NCI-H1092 (cell line): Measurements from ENCODE around the gene IRF3.
A peak's percentile ranks its signal among the peaks of the same experiment; 100 is the strongest.

Experiments used
- DNase-seq: peaks from one replicate; lab custom pipeline; 2025; lab: John Stamatoyannopoulos, UW

IRF3 gene

GRCh38 chr19:49687566-49688316 lies 22.1 kb upstream of the IRF3 start:
- no peak for DNase-seq

GRCh38 chr19:49687150-49687549 lies 21.5 kb upstream of the IRF3 start:
- no peak for DNase-seq

- no peak for DNase-seq
Observed at GRCh38 chr19:49686503-49687088, 20.9 kb upstream of the IRF3 start.

GRCh38 chr19:49685845-49686332 lies 20.2 kb upstream of the IRF3 start:
- no peak for DNase-seq

GRCh38 chr19:49684983-49685553 lies 19.4 kb upstream of the IRF3 start:
- DNase-seq: no peak

- no peak for DNase-seq
Observed at GRCh38 chr19:49684251-49684982, 18.8 kb upstream of the IRF3 start.

GRCh38 chr19:49683814-49684250 lies 18.2 kb upstream of the IRF3 start:
- DNase-seq: no peak

GRCh38 chr19:49682274-49682673 lies 16.6 kb upstream of the IRF3 start:
- DNase-seq: no peak

- no peak for DNase-seq
Observed at GRCh38 chr19:49681830-49682229, 16.2 kb upstream of the IRF3 start.

GRCh38 chr19:49680421-49681351 lies 15.0 kb upstream of the IRF3 start:
- DNase-seq: peak; percentile 77

- DNase-seq: no peak
Observed at GRCh38 chr19:49679771-49680413, 14.2 kb upstream of the IRF3 start.

- DNase-seq: no peak
Observed at GRCh38 chr19:49678985-49679770, 13.5 kb upstream of the IRF3 start.

- peak; percentile 56 for DNase-seq
Observed at GRCh38 chr19:49677901-49678674, 12.4 kb upstream of the IRF3 start.

- DNase-seq: no peak
Observed at GRCh38 chr19:49677231-49677900, 11.7 kb upstream of the IRF3 start, which contains the start of gene PRMT1. TSS of gene PRMT1 (plus strand) at chr19:49677271. CDS start at chr19:49677281, 10 bp downstream.

GRCh38 chr19:49676784-49677230 lies 11.2 kb upstream of the IRF3 start:
- DNase-seq: peak; percentile 98

GRCh38 chr19:49676136-49676783 lies 10.6 kb upstream of the IRF3 start:
- DNase-seq: peak; percentile 80

GRCh38 chr19:49672131-49672919 lies 6.7 kb upstream of the IRF3 start:
- peak; percentile 61 for DNase-seq
